GM23248 (cell line): ENCODE measurements around the gene GGACT. TPM values are rescaled to one million over a fixed set of nuclear protein-coding genes. Genes with fewer than 3 reads are reported as not detected.

Experiments used
- DNase-seq: peaks from one replicate; pipeline ENCODE4 v3.0.0-alpha.2; 2015
- H2AFZ ChIP-seq: fragments of 200-600 bp; sonication (generic); 2 replicates; pipeline ENCODE4 v1.6.1; 2016; ENCODE audit warnings: antibody characterized with exemption
- H3F3A ChIP-seq: fragments of 200-600 bp; sonication (generic); 2 replicates; pipeline ENCODE4 v1.6.1; 2016; ENCODE audit warnings: mild to moderate bottlenecking, antibody characterized with exemption, mixed run types; ENCODE audit not compliant: insufficient read depth
- H3K27ac ChIP-seq: fragments of 200-600 bp; sonication (generic); 2 replicates; pipeline ENCODE4 v1.5.1; 2016; ENCODE audit warnings: mild to moderate bottlenecking
- H3K27me3 ChIP-seq: fragments of 200-600 bp; sonication (generic); replicated peaks from 2 replicates; pipeline ENCODE4 v1.6.1; 2016; ENCODE audit warnings: mild to moderate bottlenecking; ENCODE audit not compliant: insufficient read depth
- H3K36me3 ChIP-seq: fragments of 200-600 bp; sonication (generic); 2 replicates; pipeline ENCODE4 v1.6.1; 2016; ENCODE audit warnings: low read depth, mild to moderate bottlenecking
- H3K4me1 ChIP-seq: fragments of 200-600 bp; sonication (generic); 2 replicates; pipeline ENCODE4 v1.6.1; 2016; ENCODE audit warnings: mild to moderate bottlenecking; ENCODE audit not compliant: insufficient read depth
- H3K4me2 ChIP-seq: fragments of 200-600 bp; sonication (generic); one replicate; pipeline ENCODE4 v1.6.1; 2016; ENCODE audit warnings: mild to moderate bottlenecking; ENCODE audit not compliant: unreplicated experiment
- H3K4me3 ChIP-seq: fragments of 200-600 bp; sonication (generic); 2 replicates; pipeline ENCODE4 v1.5.1; 2016; ENCODE audit warnings: mild to moderate bottlenecking
- H3K79me2 ChIP-seq: fragments of 200-600 bp; sonication (generic); 2 replicates; pipeline ENCODE4 v1.6.1; 2016; ENCODE audit warnings: mild to moderate bottlenecking; ENCODE audit not compliant: insufficient read depth
- H3K9ac ChIP-seq: fragments of 200-600 bp; sonication (generic); 2 replicates; pipeline ENCODE4 v1.6.1; 2016; ENCODE audit warnings: mild to moderate bottlenecking
- H3K9me2 ChIP-seq: fragments of 200-600 bp; sonication (generic); 2 replicates; pipeline ENCODE4 v1.6.1; 2016; ENCODE audit warnings: mixed run types, mild to moderate bottlenecking, moderate library complexity; ENCODE audit not compliant: insufficient read depth
- H3K9me3 ChIP-seq: fragments of 200-600 bp; sonication (generic); one replicate; pipeline ENCODE4 v1.6.1; 2017; ENCODE audit warnings: low read depth
- H4K20me1 ChIP-seq: fragments of 200-600 bp; sonication (generic); 2 replicates; pipeline ENCODE4 v1.6.0; 2016; ENCODE audit not compliant: insufficient read depth
- EZH2 ChIP-seq: fragments of 200-600 bp; sonication (generic); IDR thresholded peaks from 2 replicates; pipeline ENCODE4 v1.6.1; 2018; ENCODE audit warnings: antibody characterized with exemption, mild to moderate bottlenecking; ENCODE audit not compliant: insufficient read depth, poor library complexity, severe bottlenecking
- EZH2phosphoT487 ChIP-seq: fragments of 200-600 bp; sonication (generic); IDR thresholded peaks from 2 replicates; pipeline ENCODE4 v1.6.1; 2018; ENCODE audit warnings: antibody characterized with exemption, moderate library complexity, mild to moderate bottlenecking, low read depth; ENCODE audit not compliant: insufficient read depth
- WGBS, 2 experiments: methylation state at CpG; one replicate each; pipeline ENCODE4 v1.1.6; 2015 to 2017; ENCODE audit warnings: low lambda C conversion rate in 2 of 2, low coverage in 1 of 2; ENCODE audit errors: missing lambda C conversion rate in 2 of 2; 5-methylcytosine and 5-hydroxymethylcytosine counted together
- in situ Hi-C: fragments of 300-500 bp; cut with MboI; formaldehyde crosslinking; loops from 2 replicates; pipeline ENCODE4 v1.15.0; 2020
- polyA plus RNA-seq: library from polyadenylated mRNA; unstranded; fragments of >200 nt; fragmentation: Nextera tagmentation; extraction: Ambion mirVana; gene quantifications from 2 replicates; pipeline ENCODE4 v1.2.1, GENCODE V29; 2016
- total RNA-seq: library from RNA; depleted of rRNA; stranded (reverse); fragments of >200 nt; shearing (Covaris generic); gene quantifications from 2 replicates; pipeline ENCODE4 v1.2.3, GENCODE V29; 2014; rRNA removed

GGACT gene
- total and polyA plus RNA-seq, 2 experiments from 2014 or later: 1.6 to 5.7 TPM

- Histone ChIP-seq H3K4me3 (no peak overlapping the region), H3K9me3 (no peaks in the 10 kb centered on the region), H3K27ac (no peak overlapping the region), H3K9ac (no peak overlapping the region), H3F3A (no peaks in the 10 kb centered on the region), H3K79me2 (no peaks in the 10 kb centered on the region), H3K4me2 (no peak overlapping the region), H3K36me3 (no peaks in the 10 kb centered on the region), H3K9me2 (no peaks in the 10 kb centered on the region), H3K27me3 (no peaks in the 10 kb centered on the region), H2AFZ (no peak overlapping the region), H3K4me1 (no peaks in the 10 kb centered on the region), H4K20me1 (no peaks in the 10 kb centered on the region)
- WGBS, 2 experiments: 76 to 79% methylated on average over 6 of the region's 6 CpGs
- in situ Hi-C loops: no loop called here
- no peak for DNase-seq
- TF ChIP-seq EZH2phosphoT487 (no peak), EZH2 (no peak)
These were observed 105.5 kb downstream of the GGACT start for GRCh38 chr13:100483139-100483538.

GRCh38 chr13:100480676-100481075 is 107.9 kb downstream of the GGACT start:
- Histone ChIP-seq H2AFZ (no peak overlapping the region), H3K9ac (no peak overlapping the region), H3K79me2 (no peaks in the 10 kb centered on the region), H4K20me1 (no peaks in the 10 kb centered on the region), H3K36me3 (no peaks in the 10 kb centered on the region), H3K27ac (no peak overlapping the region), H3K9me3 (no peaks in the 10 kb centered on the region), H3K4me2 (no peak overlapping the region), H3K4me3 (no peak overlapping the region), H3K27me3 (no peaks in the 10 kb centered on the region), H3K9me2 (no peaks in the 10 kb centered on the region), H3K4me1 (no peaks in the 10 kb centered on the region), H3F3A (no peaks in the 10 kb centered on the region)
- no peak for DNase-seq
- 96 to 97% methylated on average over 9 of the region's 9 CpGs for WGBS, 2 experiments
- TF ChIP-seq EZH2 (no peak), EZH2phosphoT487 (no peak)
- in situ Hi-C loops: no loop called here

Other genes starting within 250 kb of the GGACT start
- gene TMTC4, start 86.0 kb upstream of the GGACT start, total RNA-seq: 3.0 and 3.8 TPM in 2 replicates
- gene TMTC4, start 86.0 kb upstream of the GGACT start, polyA plus RNA-seq: 1.9 and 2.6 TPM in 2 replicates